Measurements from ENCODE around the gene BAZ1B.
"Not testable (repeated sequence)": the region's sequence is repeated elsewhere in the genome, so short reads cannot be mapped to it uniquely, and the experiment has no call there.

- not testable (repeated sequence) for TF ChIP-seq CTCF (conservative IDR thresholded peaks at IDR 0.05; ENCODE audit: low read depth, low read length); SMC3 (IDR thresholded peaks at IDR 0.05; ENCODE audit: low read depth, low read length); CHD1 (IDR thresholded peaks at IDR 0.05; ENCODE audit: low read depth, low read length); BHLHE40 (IDR thresholded peaks at IDR 0.05; ENCODE audit: low read depth, low read length); POLR2A (IDR thresholded peaks at IDR 0.05; ENCODE audit: low read depth, low read length); MAZ (IDR thresholded peaks at IDR 0.05; ENCODE audit: borderline replicate concordance, low read depth, low read length)
Observed at GRCh38 chr7:73566431-73566830, 44.3 kb upstream of the BAZ1B start.
